Stimulated activated CD8-positive, alpha-beta memory T cell treated with anti-CD3 and anti-CD28 coated beads, Interleukin-12 subunit alpha, Interleukin-12 subunit beta, amount 100 ng/mL, for 1 hour (primary cell): Measurements from ENCODE around the gene PYHIN1.

Source experiments
- DNase-seq: peaks from one replicate; pipeline ENCODE4 v3.0.0-alpha.2; 2020; ENCODE audit warnings: low read depth

Gene PYHIN1

GRCh38 chr1:159014851-159015250 lies 83.5 kb downstream of the PYHIN1 start:
- no peak for DNase-seq

- peak; percentile 53 for DNase-seq
Observed at GRCh38 chr1:159015440-159015909, 84.1 kb downstream of the PYHIN1 start.

GRCh38 chr1:159023723-159024122 lies 92.4 kb downstream of the PYHIN1 start:
- no peak for DNase-seq

- no peak for DNase-seq
Observed at GRCh38 chr1:159025043-159025442, 93.7 kb downstream of the PYHIN1 start.
